Mesothelial cell of epicardium (in vitro differentiated cells): Measurements from ENCODE around the gene SEC24D. TPM values are rescaled to one million over a fixed set of nuclear protein-coding genes. Genes with fewer than 3 reads are reported as not detected.
"Not testable (repeated sequence)": the region's sequence is repeated elsewhere in the genome, so short reads cannot be mapped to it uniquely, and the experiment has no call there.

Source experiments
- DNase-seq, 2 experiments: peaks; one replicate each; pipeline ENCODE4 v3.0.0; 2021; ENCODE audit warnings: low spot score in 2 of 2; ENCODE audit not compliant: unreplicated experiment in 2 of 2
- H3K27ac Mint-ChIP-seq: 2 replicates; pipeline ENCODE4 v1.8.0; 2021; ENCODE audit warnings: mixed read lengths
- H3K27me3 Mint-ChIP-seq: 2 replicates; pipeline ENCODE4 v1.8.0; 2021; ENCODE audit warnings: low read depth, mixed read lengths
- H3K36me3 Mint-ChIP-seq: 2 replicates; pipeline ENCODE4 v1.8.0; 2021; ENCODE audit warnings: mixed read lengths
- H3K4me1 Mint-ChIP-seq: 2 replicates; pipeline ENCODE4 v1.8.0; 2021; ENCODE audit warnings: mixed read lengths
- H3K4me3 Mint-ChIP-seq: 2 replicates; pipeline ENCODE4 v1.8.0; 2021; ENCODE audit warnings: mild to moderate bottlenecking, moderate library complexity, mixed read lengths
- H3K9me3 Mint-ChIP-seq: 2 replicates; pipeline ENCODE4 v1.8.0; 2021; ENCODE audit warnings: mixed read lengths
- total RNA-seq: library from RNA; stranded (reverse); gene quantifications from 3 replicates; pipeline ENCODE4 v1.2.1, GENCODE V29; 2021
- TF ChIP-seq, protein P1 (sequence below): fragments of 200-600 bp; sonication (generic); IDR thresholded peaks from one replicate; pipeline ENCODE4 v1.5.0; 2021; ENCODE audit warnings: antibody characterized with exemption; ENCODE audit not compliant: unreplicated experiment

The SEC24D gene
- total RNA-seq, 1 donor from 2014 or later: 87.6 TPM

DNA sequence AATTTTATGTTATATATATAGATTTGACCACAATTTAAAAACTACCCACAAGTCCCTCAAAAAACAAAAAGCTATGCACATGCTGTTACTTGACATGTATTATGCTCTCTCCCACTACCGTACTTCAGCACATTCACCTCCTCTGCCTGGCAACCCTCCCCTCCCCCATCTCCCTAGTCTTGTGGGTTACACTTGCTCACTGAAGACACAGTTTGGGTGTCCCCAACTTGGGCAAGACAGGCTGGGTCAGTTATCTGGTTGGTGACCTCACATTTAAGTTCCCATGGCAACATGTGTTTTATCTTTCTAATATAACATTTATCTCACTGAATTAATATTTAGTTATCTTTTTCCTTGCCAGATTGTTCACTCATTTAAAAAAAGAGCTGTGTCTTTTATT, 32.7 kb downstream of the SEC24D start:
- DNase-seq: no peak
- no peaks in the 10 kb centered on the region for H3K27me3 Mint-ChIP-seq
- H3K36me3 Mint-ChIP-seq: peaks cover 28% of the 10 kb centered on the region
- no peak overlapping the region for H3K4me3 Mint-ChIP-seq
- H3K9me3 Mint-ChIP-seq: no peaks in the 10 kb centered on the region
- H3K4me1 Mint-ChIP-seq: no peaks in the 10 kb centered on the region
- H3K27ac Mint-ChIP-seq: no peak overlapping the region
- TF ChIP-seq, protein P1, sequence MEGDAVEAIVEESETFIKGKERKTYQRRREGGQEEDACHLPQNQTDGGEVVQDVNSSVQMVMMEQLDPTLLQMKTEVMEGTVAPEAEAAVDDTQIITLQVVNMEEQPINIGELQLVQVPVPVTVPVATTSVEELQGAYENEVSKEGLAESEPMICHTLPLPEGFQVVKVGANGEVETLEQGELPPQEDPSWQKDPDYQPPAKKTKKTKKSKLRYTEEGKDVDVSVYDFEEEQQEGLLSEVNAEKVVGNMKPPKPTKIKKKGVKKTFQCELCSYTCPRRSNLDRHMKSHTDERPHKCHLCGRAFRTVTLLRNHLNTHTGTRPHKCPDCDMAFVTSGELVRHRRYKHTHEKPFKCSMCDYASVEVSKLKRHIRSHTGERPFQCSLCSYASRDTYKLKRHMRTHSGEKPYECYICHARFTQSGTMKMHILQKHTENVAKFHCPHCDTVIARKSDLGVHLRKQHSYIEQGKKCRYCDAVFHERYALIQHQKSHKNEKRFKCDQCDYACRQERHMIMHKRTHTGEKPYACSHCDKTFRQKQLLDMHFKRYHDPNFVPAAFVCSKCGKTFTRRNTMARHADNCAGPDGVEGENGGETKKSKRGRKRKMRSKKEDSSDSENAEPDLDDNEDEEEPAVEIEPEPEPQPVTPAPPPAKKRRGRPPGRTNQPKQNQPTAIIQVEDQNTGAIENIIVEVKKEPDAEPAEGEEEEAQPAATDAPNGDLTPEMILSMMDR: no peak

DNA sequence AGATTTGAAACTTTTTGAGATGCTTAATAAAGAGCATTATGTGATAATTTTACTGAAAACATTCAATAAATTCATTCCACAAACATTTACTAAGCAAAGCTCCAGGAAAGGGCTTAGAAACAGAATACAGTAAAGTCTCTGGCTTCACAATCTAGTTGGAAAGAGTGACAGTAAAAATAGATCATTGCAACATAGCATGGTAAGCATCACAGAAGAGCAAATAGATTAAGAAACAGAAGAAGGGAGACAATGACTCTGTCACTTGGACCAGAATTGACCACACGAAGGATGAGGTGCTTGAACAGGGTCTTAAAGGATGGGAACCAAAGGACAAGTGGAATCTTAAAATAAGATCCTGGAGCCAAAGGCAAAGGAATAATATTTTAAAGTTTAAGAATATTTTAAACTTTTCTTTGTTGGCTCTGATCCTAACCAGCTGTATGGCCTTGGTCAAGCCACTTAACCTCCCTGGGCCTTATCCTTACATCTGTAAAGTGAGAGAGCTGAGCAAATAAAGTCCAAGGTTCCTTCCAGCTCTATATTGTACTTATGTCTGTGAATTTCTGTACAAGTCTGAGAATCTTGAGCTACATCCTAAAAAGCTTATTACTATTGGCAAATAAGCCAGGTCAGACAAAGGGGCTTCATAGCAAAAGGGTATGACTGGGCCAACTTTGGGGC, 33.9 kb downstream of the SEC24D start:
- no peaks in the 10 kb centered on the region for H3K27me3 Mint-ChIP-seq
- DNase-seq: no peak
- TF ChIP-seq, protein P1: no peak
- peaks cover 25% of the 10 kb centered on the region for H3K36me3 Mint-ChIP-seq
- no peak overlapping the region for H3K4me3 Mint-ChIP-seq
- H3K4me1 Mint-ChIP-seq: no peaks in the 10 kb centered on the region
- H3K9me3 Mint-ChIP-seq: no peaks in the 10 kb centered on the region
- no peak overlapping the region for H3K27ac Mint-ChIP-seq

DNA sequence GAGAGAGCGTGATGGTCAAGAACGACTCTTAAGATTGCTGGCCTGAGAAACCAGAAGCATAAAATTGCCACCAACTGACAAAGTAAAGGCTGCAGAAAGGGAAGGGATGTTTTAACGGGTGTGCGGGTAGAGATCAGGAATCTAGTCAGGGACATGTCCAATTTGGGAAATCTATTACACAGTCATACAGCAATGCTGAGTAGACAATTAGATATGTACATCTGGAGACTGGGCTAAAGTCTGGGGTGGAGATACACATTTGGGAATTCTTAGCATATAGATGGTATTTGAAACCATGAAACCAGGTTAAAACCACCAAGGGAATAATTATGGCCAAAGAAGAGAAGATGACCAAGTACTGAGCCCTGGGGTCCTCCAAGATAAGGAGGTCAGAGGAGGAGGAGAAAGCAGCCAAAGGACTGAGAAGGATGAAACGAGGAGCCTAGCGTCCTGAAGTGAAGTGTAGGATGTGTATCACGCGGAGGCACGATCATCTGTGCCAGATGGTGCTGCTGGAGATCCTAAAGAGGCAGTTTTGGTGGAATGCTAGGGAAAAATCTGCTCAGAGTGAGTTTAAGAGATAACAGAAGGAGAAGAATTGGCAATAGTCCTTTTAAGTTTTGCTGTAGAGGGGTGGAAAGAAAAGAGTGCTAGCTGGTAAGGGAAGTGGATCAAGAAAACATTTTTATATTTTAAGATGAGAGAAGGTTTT, 36.5 kb downstream of the SEC24D start:
- Mint-ChIP-seq H3K27ac (no peak overlapping the region), H3K36me3 (peaks cover 37% of the 10 kb centered on the region), H3K4me1 (no peaks in the 10 kb centered on the region), H3K9me3 (no peaks in the 10 kb centered on the region), H3K27me3 (no peaks in the 10 kb centered on the region), H3K4me3 (no peak overlapping the region)
- no peak for DNase-seq
- TF ChIP-seq, protein P1: no peak

DNA sequence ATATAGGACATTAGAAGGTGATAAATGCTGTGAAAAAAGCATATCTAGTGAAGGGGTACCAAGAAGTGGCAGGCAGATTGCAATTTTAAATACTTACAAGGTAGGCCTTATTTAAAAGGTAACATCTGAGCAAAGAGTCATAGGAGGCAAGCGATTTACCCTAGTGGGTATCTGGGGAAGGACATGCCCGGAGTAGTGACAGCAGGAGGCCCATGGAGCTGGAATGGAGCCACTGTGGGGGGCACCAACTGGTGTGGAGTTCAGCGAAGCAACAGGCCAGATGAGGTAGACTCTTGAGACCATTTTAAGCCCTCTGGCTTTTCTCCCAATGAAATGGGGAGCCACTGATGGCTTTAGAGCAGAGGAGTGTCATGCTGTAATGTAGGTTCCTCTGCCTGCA, 37.3 kb downstream of the SEC24D start:
- Mint-ChIP-seq H3K4me1 (no peaks in the 10 kb centered on the region), H3K36me3 (peaks cover 39% of the 10 kb centered on the region), H3K27ac (no peak overlapping the region), H3K4me3 (no peak overlapping the region), H3K27me3 (no peaks in the 10 kb centered on the region), H3K9me3 (no peaks in the 10 kb centered on the region)
- TF ChIP-seq, protein P1: no peak
- no peak for DNase-seq

DNA sequence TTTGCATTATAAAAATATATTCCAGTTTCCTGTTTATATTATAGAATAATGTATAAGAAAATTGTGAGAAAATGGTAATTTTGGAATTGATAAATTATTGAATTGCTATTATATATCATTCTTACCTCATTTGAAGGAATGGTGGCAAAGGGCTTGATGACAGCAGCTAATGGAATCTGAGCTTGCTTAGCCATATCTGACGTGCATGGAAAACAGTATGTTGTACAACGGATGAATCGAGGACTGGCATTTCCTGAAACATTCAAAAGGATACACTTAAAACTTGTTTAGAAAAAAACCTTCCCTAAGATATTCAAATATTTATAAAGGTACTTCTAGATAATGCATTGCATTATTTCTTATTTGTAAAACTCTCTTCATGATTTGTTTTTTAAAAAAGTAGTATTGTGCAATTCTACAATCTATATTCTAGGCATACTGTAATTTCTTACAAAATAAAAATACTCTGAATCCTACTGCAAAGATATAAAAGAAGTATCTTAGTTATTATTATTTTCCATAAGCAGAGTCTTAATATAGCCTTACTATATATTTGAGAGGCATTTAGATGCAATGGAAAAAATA, 38.3 kb downstream of the SEC24D start:
- Mint-ChIP-seq H3K27ac (no peak overlapping the region), H3K27me3 (no peaks in the 10 kb centered on the region), H3K4me3 (no peak overlapping the region), H3K9me3 (no peaks in the 10 kb centered on the region), H3K4me1 (no peaks in the 10 kb centered on the region), H3K36me3 (peaks cover 43% of the 10 kb centered on the region)
- TF ChIP-seq, protein P1: no peak
- DNase-seq: no peak

DNA sequence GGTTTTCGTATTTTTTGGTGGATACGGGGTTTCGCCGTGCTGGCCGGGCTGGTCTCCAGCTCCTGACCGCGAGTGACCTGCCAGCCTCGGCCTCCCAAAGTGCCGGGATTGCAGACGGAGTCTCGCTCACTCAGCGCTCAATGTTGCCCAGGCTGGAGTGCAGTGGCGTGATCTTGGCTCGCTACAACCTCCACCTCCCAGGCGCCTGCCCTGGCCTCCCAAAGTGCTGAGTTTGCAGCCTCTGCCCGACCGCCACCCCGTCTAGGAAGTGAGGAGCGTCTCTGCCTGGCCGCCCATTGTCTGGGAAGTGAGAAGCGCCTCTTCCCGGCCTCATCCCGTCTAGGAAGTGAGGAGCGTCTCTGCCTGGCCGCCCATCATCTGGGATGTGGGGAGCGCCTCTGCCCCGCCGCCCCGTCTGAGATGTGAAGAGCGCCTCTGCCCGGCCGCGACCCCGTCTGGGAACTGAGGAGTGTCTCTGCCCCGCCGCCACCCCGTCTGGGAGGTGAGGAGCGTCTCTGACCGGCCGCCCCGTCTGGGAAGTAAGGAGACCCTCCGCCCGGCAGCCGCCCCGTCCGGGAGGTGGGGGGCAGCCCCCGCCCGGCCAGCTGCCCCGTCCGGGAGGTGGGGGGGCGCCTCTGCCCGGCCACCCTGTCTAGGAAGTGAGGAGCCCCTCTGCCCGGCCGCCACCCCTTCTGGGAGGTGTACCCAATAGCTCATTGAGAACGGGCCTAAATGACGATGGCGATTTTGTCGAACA, 44.1 kb downstream of the SEC24D start:
- Mint-ChIP-seq H3K36me3 (peaks cover 40% of the 10 kb centered on the region), H3K4me1 (peaks cover 11% of the 10 kb centered on the region)
- H3K27ac Mint-ChIP-seq, DNase-seq, H3K9me3 Mint-ChIP-seq, H3K4me3 Mint-ChIP-seq, H3K27me3 Mint-ChIP-seq: not testable (repeated sequence)
